HG03139 (cell line): ENCODE results near the gene SLC9C1.

Experiments used
- ATAC-seq: cut with Tn5 transposase; IDR thresholded peaks from one replicate; pipeline ENCODE4 v1.9.1; 2021; ENCODE audit not compliant: unreplicated experiment

SLC9C1 gene

DNA sequence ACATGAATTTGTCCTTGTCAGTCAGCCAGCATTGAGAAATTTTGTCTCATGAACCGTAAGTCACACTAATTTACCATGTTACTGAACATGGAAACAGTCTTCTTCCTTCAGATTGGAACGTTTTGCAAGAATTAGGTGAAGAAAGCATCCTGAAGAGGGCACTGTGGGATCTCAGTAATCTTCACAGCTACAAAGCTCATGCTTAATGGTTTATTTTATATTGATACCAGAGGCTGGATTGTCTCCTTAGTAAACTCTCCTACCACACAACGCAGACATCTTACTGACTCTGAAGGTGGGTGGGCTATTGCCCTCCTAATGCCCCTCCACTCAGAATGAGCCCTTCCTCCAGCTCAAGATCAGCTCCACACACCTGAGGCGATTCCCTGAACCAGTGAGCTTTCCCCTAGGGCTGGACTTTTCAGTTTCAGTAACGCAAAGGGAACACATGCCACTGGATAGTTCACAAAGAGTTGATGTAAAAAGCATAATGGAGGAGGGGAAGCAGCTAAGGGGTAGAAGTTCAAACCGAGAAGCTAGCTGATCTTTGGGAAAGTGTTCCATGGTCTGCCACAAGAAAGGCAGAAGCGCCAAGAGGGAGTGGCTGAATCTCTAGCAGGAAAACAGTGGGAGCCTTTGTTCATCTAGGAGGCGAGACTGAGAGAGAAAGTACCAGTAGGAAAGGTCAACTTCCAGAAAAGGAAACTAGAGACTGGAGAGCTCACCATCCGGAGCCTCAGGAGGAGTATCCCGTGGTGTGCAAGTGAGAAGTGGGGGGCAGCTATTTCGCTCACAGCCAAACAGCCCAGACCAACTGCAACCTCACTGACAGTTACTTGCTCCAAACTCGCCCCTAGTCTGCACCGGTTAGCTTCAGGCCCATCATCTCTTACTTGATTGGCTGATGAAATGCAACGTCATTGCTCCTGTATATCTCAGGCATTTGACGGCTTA is at the start of gene SLC9C1:
Gene SLC9C1, minus strand, starts transcription at position 849 of the 954 bp plus-strand sequence. CDS start 7,425 bp downstream, outside the sequence.
- peak; percentile 47 for ATAC-seq

- ATAC-seq, result no peak
Measured at GRCh38 chr3:112341386-112341785, 47.4 kb upstream of the SLC9C1 start.

- ATAC-seq, result no peak
Measured at GRCh38 chr3:112339609-112340008, 45.6 kb upstream of the SLC9C1 start.

DNA sequence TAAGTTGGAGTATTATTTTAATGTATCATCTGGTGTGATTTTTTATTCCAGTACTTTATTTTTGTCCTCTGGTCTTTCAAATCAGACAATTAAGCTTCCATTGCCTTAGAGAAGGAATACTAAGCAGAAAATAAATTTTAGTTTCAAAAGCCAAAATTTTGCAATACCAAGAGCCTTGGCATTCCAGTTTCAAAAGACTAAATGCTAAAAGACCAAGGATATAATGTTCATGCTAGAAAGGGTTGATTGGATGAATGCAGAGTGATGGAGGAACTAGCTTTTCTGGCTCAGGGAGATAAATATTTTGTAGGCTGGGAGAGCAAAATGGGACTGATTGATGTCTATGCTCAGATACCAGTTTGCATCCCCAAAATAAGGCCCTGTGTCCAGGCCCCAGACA is 45.1 kb upstream of the SLC9C1 start:
- no peak for ATAC-seq

DNA sequence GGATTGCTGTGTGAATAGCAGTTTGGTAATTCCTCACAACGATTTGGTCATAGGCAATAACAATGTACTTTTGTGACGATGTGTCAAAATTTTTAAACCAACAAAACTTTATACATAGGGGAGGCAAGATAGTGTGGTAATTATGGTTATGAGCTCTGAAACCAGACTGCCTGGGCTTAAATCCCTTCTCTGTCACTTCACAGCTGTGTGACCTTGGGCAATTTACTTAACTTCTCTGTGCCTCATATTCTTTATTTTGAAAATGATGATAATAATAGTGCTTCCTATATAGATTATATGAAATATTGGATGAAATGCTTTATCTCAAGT is 44.7 kb upstream of the SLC9C1 start:
- no peak for ATAC-seq

- ATAC-seq, result no peak
Measured at GRCh38 chr3:112338021-112338726, 44.2 kb upstream of the SLC9C1 start.

GRCh38 chr3:112335434-112335781 is 41.4 kb upstream of the SLC9C1 start:
- ATAC-seq, result no peak

- ATAC-seq, result no peak
Measured at GRCh38 chr3:112334691-112335433, 40.8 kb upstream of the SLC9C1 start.

DNA sequence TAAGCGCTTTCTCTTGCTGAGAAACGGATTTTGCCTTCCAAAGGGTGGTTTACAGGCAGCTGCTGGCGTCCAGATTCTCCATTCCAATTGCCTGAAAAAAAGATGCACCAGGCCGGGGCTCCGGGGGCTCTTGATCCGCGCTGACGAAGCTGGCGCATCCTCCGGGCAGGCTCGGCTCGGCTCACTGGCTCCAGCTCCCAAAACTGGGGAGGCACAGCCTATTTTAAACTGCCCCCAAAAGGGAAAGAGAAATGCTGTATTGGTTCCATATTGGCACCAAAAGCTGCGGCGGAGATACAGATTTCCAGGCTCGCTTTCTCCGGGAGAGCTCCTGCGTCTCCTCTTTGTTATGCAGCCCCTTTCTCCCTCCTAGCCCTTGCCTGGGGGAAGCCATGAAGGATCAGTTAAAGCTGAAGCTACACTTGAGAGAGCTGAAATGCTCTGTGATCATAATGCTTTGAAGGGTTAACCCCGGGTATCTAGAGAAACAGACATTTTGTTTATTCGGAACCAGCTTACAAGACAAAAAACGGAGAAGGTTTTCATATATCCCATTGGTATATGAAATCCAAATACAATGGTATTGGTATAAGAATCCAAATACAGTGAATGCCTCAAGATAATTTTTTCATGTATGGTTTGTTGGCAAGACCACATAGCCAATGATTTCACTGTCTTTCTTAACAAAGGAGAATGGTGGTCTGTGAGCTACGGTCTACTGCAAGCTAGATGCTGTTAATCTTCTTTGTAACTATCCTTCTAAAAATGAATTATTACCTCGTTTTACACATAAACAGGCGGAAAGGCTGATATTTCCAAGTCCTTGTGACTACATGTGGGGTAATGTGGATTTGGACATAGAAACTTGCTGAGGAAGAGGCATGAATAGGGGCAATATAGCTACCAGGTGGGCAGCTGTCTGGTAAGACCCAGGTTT is 39.6 kb upstream of the SLC9C1 start:
- ATAC-seq, result no peak

DNA sequence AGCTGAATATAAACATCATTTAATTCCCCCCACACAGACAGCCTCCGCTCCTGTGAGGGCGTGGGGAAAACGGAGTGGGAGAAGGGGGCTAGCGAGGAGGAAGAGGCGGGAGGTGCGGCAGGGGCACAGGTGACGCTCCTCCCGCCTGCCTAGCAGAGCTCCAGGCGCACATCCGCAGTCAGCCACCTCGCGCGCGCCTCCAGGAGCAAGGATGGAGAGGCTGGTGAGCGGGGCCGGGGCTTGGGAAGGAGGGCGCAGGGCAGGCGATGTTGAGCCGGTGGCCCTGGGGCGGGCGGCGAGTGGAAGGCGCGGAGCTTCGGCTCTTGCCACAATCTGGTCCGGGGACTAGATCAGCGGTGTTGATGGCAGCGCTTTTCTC is 39.0 kb upstream of the SLC9C1 start, which contains the start of gene CD200:
Gene CD200, plus strand, starts transcription at position 155 of the 379 bp plus-strand sequence. Its CDS starts 57 bp downstream, at position 212.
- ATAC-seq, result no peak

- ATAC-seq, result no peak
Measured at GRCh38 chr3:112331851-112332250, 37.8 kb upstream of the SLC9C1 start.

DNA sequence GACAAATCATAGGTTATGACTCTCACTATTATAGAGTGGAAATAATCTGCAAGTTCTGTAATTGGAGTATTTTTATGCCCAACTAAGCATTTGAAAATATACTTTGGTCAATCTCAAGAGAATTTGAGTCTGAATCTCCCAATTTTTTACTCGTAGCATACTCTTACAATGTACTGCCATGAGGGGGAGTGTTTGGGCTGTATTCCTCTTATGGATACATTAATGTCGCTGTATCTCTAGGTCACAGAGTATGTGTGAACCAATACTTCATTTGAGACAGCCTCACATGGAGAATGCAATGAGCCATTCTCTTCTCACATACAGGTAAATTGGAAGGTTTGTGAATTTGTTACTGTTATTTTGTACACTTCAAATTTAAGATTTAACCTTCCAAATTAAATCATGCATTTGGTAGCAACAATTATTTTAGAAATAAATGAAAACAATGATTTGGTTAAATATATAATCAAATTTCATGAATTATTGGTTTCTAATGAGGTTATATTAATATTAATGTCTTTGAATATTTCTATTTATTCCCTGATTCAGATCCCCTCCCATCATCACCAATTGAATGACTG is 33.4 kb upstream of the SLC9C1 start:
- peak; percentile 99 for ATAC-seq

GRCh38 chr3:112321867-112322652 is 28.0 kb upstream of the SLC9C1 start:
- ATAC-seq, result no peak

GRCh38 chr3:112320691-112321090 is 26.7 kb upstream of the SLC9C1 start:
- no peak for ATAC-seq

- ATAC-seq, result no peak
Measured at GRCh38 chr3:112319516-112320276, 25.7 kb upstream of the SLC9C1 start.

DNA sequence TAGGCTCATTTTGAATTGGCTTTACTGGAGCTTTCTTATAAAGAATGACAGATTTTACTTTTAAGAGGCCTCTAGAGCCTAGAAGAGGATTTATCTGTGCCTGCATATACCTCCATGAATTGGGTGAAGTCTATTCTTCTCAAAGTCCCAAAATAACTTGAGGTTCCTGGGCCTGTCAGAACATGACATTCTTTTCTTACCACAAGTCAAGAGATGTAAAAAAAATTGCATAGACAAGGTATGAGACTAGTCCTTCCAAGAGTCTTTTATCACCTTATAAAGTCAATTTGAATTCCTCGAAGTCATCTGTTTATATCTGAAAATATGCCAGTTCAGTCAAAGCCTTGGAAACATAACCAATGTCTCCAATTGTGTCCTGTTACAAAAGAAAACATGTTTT is 21.8 kb upstream of the SLC9C1 start:
- ATAC-seq, result no peak

DNA sequence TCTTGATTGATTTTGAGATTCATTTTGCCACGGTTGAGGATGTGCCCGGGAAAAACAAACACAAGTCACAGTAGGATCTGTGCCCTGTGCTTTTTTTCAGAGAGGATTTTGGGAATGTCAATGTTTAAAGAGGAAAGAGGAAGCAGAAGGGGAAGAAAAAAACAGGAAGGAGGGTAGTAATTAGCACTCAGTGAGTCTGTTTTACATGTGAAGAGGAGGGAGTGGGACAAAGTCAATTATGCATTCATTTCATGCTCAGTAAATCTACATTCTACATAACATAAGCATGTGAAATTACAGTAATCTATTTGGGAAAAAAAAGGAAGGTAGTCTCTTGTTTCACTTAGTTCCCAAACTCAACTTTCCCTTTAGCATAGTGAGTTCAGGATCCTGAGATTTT is 20.6 kb upstream of the SLC9C1 start:
- no peak for ATAC-seq

- ATAC-seq, result no peak
Measured at GRCh38 chr3:112308151-112308911, 14.3 kb upstream of the SLC9C1 start.
